Measurements from ENCODE around the gene CSTPP1.

Gene CSTPP1

GRCh38 chr11:47144541-47144940 is 208.0 kb downstream of the CSTPP1 start:
- Histone ChIP-seq H3K23ac (ENCODE audit: low read depth, low read length, poor library complexity) (no peak overlapping the region), H4K91ac (ENCODE audit: low read depth, low read length, poor library complexity) (no peak overlapping the region), H4K8ac (ENCODE audit: low read depth, low read length) (no peak overlapping the region), H2BK12ac (ENCODE audit: low read length) (no peak overlapping the region), H3K9ac (ENCODE audit: low read depth, low read length, poor library complexity) (no peak overlapping the region), H3K14ac (ENCODE audit: low read length) (no peak overlapping the region), H3K4me1 (ENCODE audit: control insufficient read depth in 2 of 2, insufficient read depth in 1 of 2, low read depth in 1 of 2, low read length in 2 of 2) (peaks cover 0 to 3% of the 10 kb centered on the region in 2 donors), H3K4ac (ENCODE audit: low read length) (no peak overlapping the region), H2BK120ac (ENCODE audit: low read depth, low read length) (no peak overlapping the region), H3K36me3 (replicated peaks in 1 of 2; ENCODE audit: control insufficient read depth in 2 of 2, insufficient read depth in 2 of 2, low read length in 2 of 2) (peaks cover 9 to 10% of the 10 kb centered on the region in 2 donors), H3K4me3 (ENCODE audit: low read length in 2 of 2) (no peak overlapping the region), H3K79me1 (ENCODE audit: low read depth, low read length) (peaks cover 2% of the 10 kb centered on the region), H2AK5ac (ENCODE audit: low read depth, low read length) (no peak overlapping the region), H3K18ac (ENCODE audit: low read length) (no peak overlapping the region), H3K27me3 (ENCODE audit: control insufficient read depth in 3 of 3, insufficient read depth in 3 of 3, low read depth in 1 of 3, low read length in 3 of 3) (no peaks in the 10 kb centered on the region), H2AFZ (ENCODE audit: low read length) (no peak overlapping the region), H3K27ac (replicated peaks; ENCODE audit: low read length) (no peak overlapping the region), H3K9me3 (replicated peaks in 1 of 2; ENCODE audit: control insufficient read depth in 2 of 2, insufficient read depth in 1 of 2, low read depth in 1 of 2, low read length in 2 of 2) (no peaks in the 10 kb centered on the region), H2BK15ac (ENCODE audit: low read length) (no peak overlapping the region), H2BK5ac (ENCODE audit: low read length) (no peak overlapping the region), H3K4me2 (ENCODE audit: insufficient read depth, low read length, poor library complexity, severe bottlenecking) (no peak overlapping the region)
- DNase-seq (ENCODE audit: low spot score) = no peak
- WGBS, 2 donors (ENCODE audit: extremely low coverage in 2 of 2, insufficient read length in 2 of 2, insufficient replicate concordance in 1 of 2) = no CpG with 5 or more reads among the region's 3 CpGs

GRCh38 chr11:47147250-47147649 is 210.7 kb downstream of the CSTPP1 start:
- Histone ChIP-seq H2BK12ac (ENCODE audit: low read length) (no peak overlapping the region), H3K4me1 (ENCODE audit: control insufficient read depth in 2 of 2, insufficient read depth in 1 of 2, low read depth in 1 of 2, low read length in 2 of 2) (peaks cover 0 to 3% of the 10 kb centered on the region in 2 donors), H3K27me3 (ENCODE audit: control insufficient read depth in 3 of 3, insufficient read depth in 3 of 3, low read depth in 1 of 3, low read length in 3 of 3) (no peaks in the 10 kb centered on the region), H3K36me3 (replicated peaks in 1 of 2; ENCODE audit: control insufficient read depth in 2 of 2, insufficient read depth in 2 of 2, low read length in 2 of 2) (peaks cover 5 to 6% of the 10 kb centered on the region in 2 donors), H3K79me1 (ENCODE audit: low read depth, low read length) (no peaks in the 10 kb centered on the region), H3K23ac (ENCODE audit: low read depth, low read length, poor library complexity) (no peak overlapping the region), H3K18ac (ENCODE audit: low read length) (no peak overlapping the region), H2BK5ac (ENCODE audit: low read length) (no peak overlapping the region), H2AK5ac (ENCODE audit: low read depth, low read length) (no peak overlapping the region), H3K14ac (ENCODE audit: low read length) (no peak overlapping the region), H3K4ac (ENCODE audit: low read length) (no peak overlapping the region), H2BK15ac (ENCODE audit: low read length) (no peak overlapping the region), H3K4me2 (ENCODE audit: insufficient read depth, low read length, poor library complexity, severe bottlenecking) (no peak overlapping the region), H2BK120ac (ENCODE audit: low read depth, low read length) (no peak overlapping the region), H2AFZ (ENCODE audit: low read length) (no peak overlapping the region), H4K91ac (ENCODE audit: low read depth, low read length, poor library complexity) (no peak overlapping the region), H3K9me3 (replicated peaks in 1 of 2; ENCODE audit: control insufficient read depth in 2 of 2, insufficient read depth in 1 of 2, low read depth in 1 of 2, low read length in 2 of 2) (no peaks in the 10 kb centered on the region), H4K8ac (ENCODE audit: low read depth, low read length) (no peak overlapping the region), H3K9ac (ENCODE audit: low read depth, low read length, poor library complexity) (no peak overlapping the region), H3K27ac (replicated peaks; ENCODE audit: low read length) (no peak overlapping the region), H3K4me3 (ENCODE audit: low read length in 2 of 2) (no peak overlapping the region)
- no CpG with 5 or more reads among the region's 2 CpGs for WGBS, 2 donors (ENCODE audit: extremely low coverage in 2 of 2, insufficient read length in 2 of 2, insufficient replicate concordance in 1 of 2)
- no peak for DNase-seq (ENCODE audit: low spot score)

DNA sequence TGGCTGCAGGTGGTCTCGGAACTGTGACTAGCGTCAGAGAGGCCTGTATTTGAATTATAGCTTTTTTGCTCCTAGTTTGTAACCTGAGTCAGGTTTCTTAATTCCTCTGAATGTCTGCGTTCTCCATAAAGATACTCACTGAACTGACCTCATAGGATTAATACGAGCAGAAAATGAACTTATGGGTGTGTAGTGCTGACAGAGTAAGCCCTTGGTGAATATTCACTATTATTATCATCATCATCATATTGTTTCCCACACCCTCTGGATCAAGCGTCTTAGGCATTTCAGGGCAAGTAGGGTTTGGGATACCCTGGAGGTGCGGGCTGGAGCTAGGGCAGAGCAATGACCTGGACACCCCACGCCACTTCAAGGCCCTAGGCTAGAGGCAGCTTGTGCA is 211.1 kb downstream of the CSTPP1 start:
- Histone ChIP-seq H3K18ac (ENCODE audit: low read length) (no peak overlapping the region), H3K9me3 (replicated peaks in 1 of 2; ENCODE audit: control insufficient read depth in 2 of 2, insufficient read depth in 1 of 2, low read depth in 1 of 2, low read length in 2 of 2) (no peaks in the 10 kb centered on the region), H2AFZ (ENCODE audit: low read length) (no peak overlapping the region), H2BK5ac (ENCODE audit: low read length) (no peak overlapping the region), H3K4me2 (ENCODE audit: insufficient read depth, low read length, poor library complexity, severe bottlenecking) (no peak overlapping the region), H3K4me3 (ENCODE audit: low read length in 2 of 2) (no peak overlapping the region), H2BK12ac (ENCODE audit: low read length) (no peak overlapping the region), H3K9ac (ENCODE audit: low read depth, low read length, poor library complexity) (peak overlapping the region; percentile 9), H4K91ac (ENCODE audit: low read depth, low read length, poor library complexity) (no peak overlapping the region), H3K4me1 (ENCODE audit: control insufficient read depth in 2 of 2, insufficient read depth in 1 of 2, low read depth in 1 of 2, low read length in 2 of 2) (peaks cover 0 to 4% of the 10 kb centered on the region in 2 donors), H3K23ac (ENCODE audit: low read depth, low read length, poor library complexity) (no peak overlapping the region), H3K14ac (ENCODE audit: low read length) (no peak overlapping the region), H2BK120ac (ENCODE audit: low read depth, low read length) (no peak overlapping the region), H2AK5ac (ENCODE audit: low read depth, low read length) (no peak overlapping the region), H3K36me3 (replicated peaks in 1 of 2; ENCODE audit: control insufficient read depth in 2 of 2, insufficient read depth in 2 of 2, low read length in 2 of 2) (peaks cover 5 to 6% of the 10 kb centered on the region in 2 donors), H4K8ac (ENCODE audit: low read depth, low read length) (no peak overlapping the region), H3K27me3 (ENCODE audit: control insufficient read depth in 3 of 3, insufficient read depth in 3 of 3, low read depth in 1 of 3, low read length in 3 of 3) (no peaks in the 10 kb centered on the region), H2BK15ac (ENCODE audit: low read length) (no peak overlapping the region), H3K79me1 (ENCODE audit: low read depth, low read length) (no peaks in the 10 kb centered on the region), H3K27ac (replicated peaks; ENCODE audit: low read length) (no peak overlapping the region), H3K4ac (ENCODE audit: low read length) (no peak overlapping the region)
- WGBS, 2 donors (ENCODE audit: extremely low coverage in 2 of 2, insufficient read length in 2 of 2, insufficient replicate concordance in 1 of 2) = no CpG with 5 or more reads among the region's 7 CpGs
- no peak for DNase-seq (ENCODE audit: low spot score)

DNA sequence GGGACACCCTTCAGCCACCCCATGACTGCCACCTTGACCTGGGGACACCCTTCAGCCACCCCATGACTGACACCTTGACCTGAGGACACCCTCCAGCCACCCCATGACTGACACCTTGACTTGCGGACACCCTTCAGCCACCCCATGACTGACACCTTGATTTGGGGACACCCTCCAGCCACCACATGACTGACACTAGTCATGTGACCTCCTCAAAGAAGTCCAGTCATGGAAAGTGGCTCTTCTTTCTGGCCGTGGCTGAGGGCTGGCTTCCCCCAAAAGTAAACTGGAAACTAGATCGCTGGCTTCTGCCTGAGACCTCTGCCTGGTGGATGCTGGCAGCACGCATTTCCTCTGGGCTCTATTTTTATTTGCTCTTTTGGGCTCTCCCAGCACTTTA is 211.7 kb downstream of the CSTPP1 start:
- Histone ChIP-seq H3K14ac (ENCODE audit: low read length) (no peak overlapping the region), H3K27ac (replicated peaks; ENCODE audit: low read length) (no peak overlapping the region), H3K9ac (ENCODE audit: low read depth, low read length, poor library complexity) (no peak overlapping the region), H2BK12ac (ENCODE audit: low read length) (no peak overlapping the region), H3K18ac (ENCODE audit: low read length) (no peak overlapping the region), H2AK5ac (ENCODE audit: low read depth, low read length) (no peak overlapping the region), H3K23ac (ENCODE audit: low read depth, low read length, poor library complexity) (no peak overlapping the region), H2BK15ac (ENCODE audit: low read length) (no peak overlapping the region), H2BK120ac (ENCODE audit: low read depth, low read length) (no peak overlapping the region), H3K4ac (ENCODE audit: low read length) (no peak overlapping the region), H3K4me1 (ENCODE audit: control insufficient read depth in 2 of 2, insufficient read depth in 1 of 2, low read depth in 1 of 2, low read length in 2 of 2) (peaks cover 1 to 6% of the 10 kb centered on the region in 2 donors), H2AFZ (ENCODE audit: low read length) (no peak overlapping the region), H3K4me2 (ENCODE audit: insufficient read depth, low read length, poor library complexity, severe bottlenecking) (no peak overlapping the region), H3K9me3 (replicated peaks in 1 of 2; ENCODE audit: control insufficient read depth in 2 of 2, insufficient read depth in 1 of 2, low read depth in 1 of 2, low read length in 2 of 2) (no peaks in the 10 kb centered on the region), H2BK5ac (ENCODE audit: low read length) (no peak overlapping the region), H3K4me3 (ENCODE audit: low read length in 2 of 2) (no peak overlapping the region), H3K27me3 (ENCODE audit: control insufficient read depth in 3 of 3, insufficient read depth in 3 of 3, low read depth in 1 of 3, low read length in 3 of 3) (no peaks in the 10 kb centered on the region), H3K79me1 (ENCODE audit: low read depth, low read length) (no peaks in the 10 kb centered on the region), H4K8ac (ENCODE audit: low read depth, low read length) (no peak overlapping the region), H4K91ac (ENCODE audit: low read depth, low read length, poor library complexity) (no peak overlapping the region), H3K36me3 (replicated peaks in 1 of 2; ENCODE audit: control insufficient read depth in 2 of 2, insufficient read depth in 2 of 2, low read length in 2 of 2) (peaks cover 5 to 6% of the 10 kb centered on the region in 2 donors)
- DNase-seq (ENCODE audit: low spot score) = no peak
- WGBS, 2 donors (ENCODE audit: extremely low coverage in 2 of 2, insufficient read length in 2 of 2, insufficient replicate concordance in 1 of 2) = no CpG with 5 or more reads among the region's 4 CpGs

All from neuronal stem cell (in vitro differentiated cells).